ENCODE results near the gene IFT80. TPM values are rescaled to one million over a fixed set of nuclear protein-coding genes. Genes with fewer than 3 reads are reported as not detected.
A peak's percentile ranks its signal among the peaks of the same experiment; 100 is the strongest.

The IFT80 gene
- total RNA-seq, 1 donor from 2014 or later: 90.0 TPM

- Mint-ChIP-seq H3K27ac (no peak within 1 kb of the TSS), H3K4me3 (peak within 1 kb of the TSS; percentile 90), H3K4me1 (peaks cover 14% of the 10 kb centered on the region), H3K36me3 (no peaks in the 10 kb centered on the region), H3K27me3 (ENCODE audit: insufficient read depth, low read depth) (peaks cover 25% of the 10 kb centered on the region), H3K9me3 (no peaks in the 10 kb centered on the region)
- Histone ChIP-seq H3K36me3 (no peaks in the 10 kb centered on the region), H3K27me3 (peaks cover 100% of the 10 kb centered on the region), H3K4me3 (peak within 1 kb of the TSS; percentile 54), H3K9ac (no peak within 1 kb of the TSS), H3K4me2 (peak within 1 kb of the TSS; percentile 89), H3K79me2 (ENCODE audit: low read depth) (no peaks in the 10 kb centered on the region), H3F3A (ENCODE audit: low read depth) (peaks cover 23% of the 10 kb centered on the region), H3K9me3 (ENCODE audit: low read depth) (no peaks in the 10 kb centered on the region), H4K20me1 (ENCODE audit: low read depth) (peaks cover 23% of the 10 kb centered on the region), H3K4me1 (peaks cover 10% of the 10 kb centered on the region), H3K27ac (no peak within 1 kb of the TSS), H2AFZ (replicated peaks) (peak within 1 kb of the TSS; percentile 74)
- TF ChIP-seq EZH2phosphoT487 (IDR thresholded peaks at IDR 0.05) (peak; percentile 80), EZH2 (IDR thresholded peaks at IDR 0.05) (peak; percentile 81), CTCF (IDR thresholded peaks at IDR 0.05) (peak; percentile 35)
- DNase-seq (ENCODE audit: low spot score): peak; percentile 85
Observed at GRCh38 chr3:160225176-160226025, 173.6 kb downstream of the IFT80 start, which contains the start of gene C3orf80. Gene C3orf80 (plus strand): TSS chr3:160225422. CDS start chr3:160225636, 214 bp downstream.

GRCh38 chr3:160224811-160225175 is 174.2 kb downstream of the IFT80 start:
- no peak overlapping the region for H3K27ac ChIP-seq
- H3F3A ChIP-seq (ENCODE audit: low read depth): peaks cover 23% of the 10 kb centered on the region
- no peaks in the 10 kb centered on the region for H3K36me3 ChIP-seq
- no peaks in the 10 kb centered on the region for H3K79me2 ChIP-seq (ENCODE audit: low read depth)
- H3K4me2 ChIP-seq: peak overlapping the region; percentile 89
- TF ChIP-seq EZH2 (IDR thresholded peaks at IDR 0.05) (peak; percentile 85), CTCF (IDR thresholded peaks at IDR 0.05) (no peak)
- no peak overlapping the region for H3K9ac ChIP-seq
- H3K9me3 ChIP-seq (ENCODE audit: low read depth): no peaks in the 10 kb centered on the region
- Mint-ChIP-seq H3K27ac (no peak overlapping the region), H3K27me3 (ENCODE audit: insufficient read depth, low read depth) (peaks cover 25% of the 10 kb centered on the region), H3K4me3 (peak overlapping the region; percentile 89), H3K36me3 (no peaks in the 10 kb centered on the region), H3K9me3 (no peaks in the 10 kb centered on the region), H3K4me1 (peaks cover 14% of the 10 kb centered on the region)
- peaks cover 10% of the 10 kb centered on the region for H3K4me1 ChIP-seq
- H3K27me3 ChIP-seq: peaks cover 100% of the 10 kb centered on the region
- H4K20me1 ChIP-seq (ENCODE audit: low read depth): peaks cover 23% of the 10 kb centered on the region
- H2AFZ ChIP-seq (replicated peaks): no peak overlapping the region
- peak overlapping the region; percentile 54 for H3K4me3 ChIP-seq
- no peak for DNase-seq (ENCODE audit: low spot score)

- peaks cover 10% of the 10 kb centered on the region for H3K4me1 ChIP-seq
- no peaks in the 10 kb centered on the region for H3K36me3 Mint-ChIP-seq
- H3K27me3 Mint-ChIP-seq (ENCODE audit: insufficient read depth, low read depth): peaks cover 25% of the 10 kb centered on the region
- no peaks in the 10 kb centered on the region for H3K36me3 ChIP-seq
- H4K20me1 ChIP-seq (ENCODE audit: low read depth): peaks cover 23% of the 10 kb centered on the region
- H3K4me1 Mint-ChIP-seq: peaks cover 14% of the 10 kb centered on the region
- no peak for TF ChIP-seq EZH2phosphoT487 (IDR thresholded peaks at IDR 0.05)
- no peak for TF ChIP-seq CTCF (IDR thresholded peaks at IDR 0.05)
- TF ChIP-seq EZH2 (IDR thresholded peaks at IDR 0.05): no peak
- H3K4me3 ChIP-seq: no peak overlapping the region
- H3K27me3 ChIP-seq: peaks cover 100% of the 10 kb centered on the region
- DNase-seq (ENCODE audit: low spot score): peak; percentile 43
- peak overlapping the region; percentile 89 for H3K4me2 ChIP-seq
- H3K9ac ChIP-seq: no peak overlapping the region
- peaks cover 23% of the 10 kb centered on the region for H3F3A ChIP-seq (ENCODE audit: low read depth)
- no peak overlapping the region for H3K27ac ChIP-seq
- H3K79me2 ChIP-seq (ENCODE audit: low read depth): no peaks in the 10 kb centered on the region
- H3K9me3 ChIP-seq (ENCODE audit: low read depth): no peaks in the 10 kb centered on the region
- H3K9me3 Mint-ChIP-seq: no peaks in the 10 kb centered on the region
- peak overlapping the region; percentile 89 for H3K4me3 Mint-ChIP-seq
- H2AFZ ChIP-seq (replicated peaks): no peak overlapping the region
- no peak overlapping the region for H3K27ac Mint-ChIP-seq
Observed at GRCh38 chr3:160224256-160224655, 174.8 kb downstream of the IFT80 start.

Data from neural progenitor cell (in vitro differentiated cells).